Kidney (tissue), 14 donors: ENCODE results near the gene RIMKLA. TPM values are rescaled to one million over a fixed set of nuclear protein-coding genes. Genes with fewer than 3 reads are reported as not detected.

Experiments
- DNase-seq, 5 donors: peaks; one replicate each; pipeline ENCODE4 v3.0.0-alpha.2; 2013 to 2020
- FAIRE-seq: peaks from 2 replicates; lab custom pipeline; 2012; peaks lifted over from hg19 to GRCh38; lab: Jason Lieb, UNC
- H3K27ac ChIP-seq, 2 donors: one replicate each; pipeline ENCODE4 v1.7.0; 2013; ENCODE audit warnings: low read depth in 2 of 2, low read length in 2 of 2, inconsistent platforms in 1 of 2
- H3K27me3 ChIP-seq: one replicate; pipeline ENCODE4 v1.7.1; 2013; ENCODE audit warnings: low read length, inconsistent platforms; ENCODE audit not compliant: control insufficient read depth, insufficient read depth
- H3K36me3 ChIP-seq, 3 donors: one replicate each; pipeline versions ENCODE4 v1.7.0 to v1.7.1; 2013; ENCODE audit warnings: low read length in 3 of 3, control low read depth in 1 of 3, inconsistent platforms in 1 of 3; ENCODE audit not compliant: insufficient read depth in 3 of 3, control insufficient read depth in 2 of 3
- H3K4me1 ChIP-seq, 3 donors: one replicate each; pipeline versions ENCODE4 v1.7.0 to v1.7.1; 2013; ENCODE audit warnings: low read length in 3 of 3, inconsistent platforms in 1 of 3, low read depth in 1 of 3; ENCODE audit not compliant: control insufficient read depth in 2 of 3, insufficient read depth in 2 of 3
- H3K4me3 ChIP-seq, 3 donors: one replicate each; pipeline versions ENCODE4 v1.7.0 to v1.8.1; 2013; ENCODE audit warnings: low read length in 3 of 3, control low read depth in 1 of 3, inconsistent platforms in 1 of 3
- H3K9ac ChIP-seq, 3 donors: one replicate each; pipeline versions ENCODE4 v1.7.0 to v1.7.1; 2013; ENCODE audit warnings: low read length in 3 of 3, control low read depth in 1 of 3, inconsistent platforms in 1 of 3
- H3K9me3 ChIP-seq, 3 donors: one replicate each; pipeline versions ENCODE4 v1.7.0 to v1.7.1; 2013; ENCODE audit warnings: low read length in 3 of 3, control low read depth in 1 of 3, inconsistent platforms in 1 of 3; ENCODE audit not compliant: control insufficient read depth in 2 of 3, insufficient read depth in 1 of 3
- CTCF ChIP-seq: IDR thresholded peaks from 3 replicates; pipeline ENCODE4 v1.5.1; 2012; ENCODE audit warnings: mild to moderate bottlenecking, moderate library complexity, borderline replicate concordance; ENCODE audit not compliant: insufficient read depth; ENCODE audit errors: extremely low read depth
- intact Hi-C: fragments of 100-400 bp; cut with DNase I; formaldehyde crosslinking; loops from one replicate; pipeline ENCODE4 v1.11.1; 2022
- polyA plus RNA-seq: library from polyadenylated mRNA; stranded (reverse); fragments of 350-450 nt; fragmentation: Illumina TruSeq; extraction: RNeasy Lipid Tissue Mini Kit (QIAGEN cat#74804); gene quantifications from one replicate; pipeline ENCODE4 v1.2.3, GENCODE V29; 2014; ENCODE audit warnings: low read depth, low replicate concordance; ENCODE audit not compliant: insufficient read depth
- total RNA-seq: library from RNA; stranded (reverse); fragmentation: NEBNext Ultra II Directional; extraction: Animal tissue kit (Norgen Biotek cat#: 25700); gene quantifications from one replicate; pipeline ENCODE4 v1.2.1, GENCODE V29; 2021
- donor health status: control.
- donor health status: control.
- donor health status: control.
- donor health status: control.
- donor health status: control.
- donor health status: DM: yes; HTN: yes; CAD: no.
- donor health status: Normal renal cell carcinoma (clear cell type).

Gene RIMKLA
- total and polyA plus RNA-seq, 2 donors from 2014 or later, result 1.1 to 3.3 TPM

- Histone ChIP-seq H3K9ac (no peak overlapping the region), H3K27ac (no peak overlapping the region), H3K4me1 (peaks cover 3 to 7% (median 4%) of the 10 kb centered on the region in 3 donors), H3K4me3 (no peak overlapping the region), H3K27me3 (no peaks in the 10 kb centered on the region), H3K9me3 (no peaks in the 10 kb centered on the region), H3K36me3 (no peaks in the 10 kb centered on the region)
- intact Hi-C loops, result no loop called here
- no peak for TF ChIP-seq CTCF
- no peak for DNase-seq
- FAIRE-seq, result no peak
Observed at GRCh38 chr1:42336978-42337377, 43.6 kb upstream of the RIMKLA start.

- intact Hi-C loops, result no loop called here
- no peak overlapping the region for H3K4me3 ChIP-seq
- no peaks in the 10 kb centered on the region for H3K36me3 ChIP-seq
- FAIRE-seq, result no peak
- no peaks in the 10 kb centered on the region for H3K4me1 ChIP-seq
- H3K9ac ChIP-seq, result no peak overlapping the region
- no peaks in the 10 kb centered on the region for H3K27me3 ChIP-seq
- no peaks in the 10 kb centered on the region for H3K9me3 ChIP-seq
- H3K27ac ChIP-seq, result no peak overlapping the region
- no peak for DNase-seq
- no peak for TF ChIP-seq CTCF
Observed at GRCh38 chr1:42340093-42340492, 40.5 kb upstream of the RIMKLA start.

- Histone ChIP-seq H3K4me1 (no peaks in the 10 kb centered on the region), H3K36me3 (no peaks in the 10 kb centered on the region), H3K4me3 (no peak overlapping the region), H3K27me3 (no peaks in the 10 kb centered on the region), H3K9me3 (no peaks in the 10 kb centered on the region), H3K27ac (no peak overlapping the region), H3K9ac (no peak overlapping the region)
- no peak for DNase-seq
- no peak for FAIRE-seq
- intact Hi-C loops, result no loop called here
- TF ChIP-seq CTCF, result no peak
Observed at GRCh38 chr1:42340901-42341300, 39.7 kb upstream of the RIMKLA start.

GRCh38 chr1:42343049-42343448 is 37.5 kb upstream of the RIMKLA start:
- Histone ChIP-seq H3K27me3 (no peaks in the 10 kb centered on the region), H3K9me3 (no peaks in the 10 kb centered on the region), H3K9ac (no peak overlapping the region), H3K4me1 (no peaks in the 10 kb centered on the region), H3K27ac (peak overlapping the region; percentile 54 to 65), H3K36me3 (no peaks in the 10 kb centered on the region), H3K4me3 (no peak overlapping the region)
- TF ChIP-seq CTCF, result no peak
- intact Hi-C loops, result no loop called here
- no peak for DNase-seq
- FAIRE-seq, result no peak
